Forelimb muscle (tissue), 1 donor: ENCODE results near the gene TRIP13. TPM values are rescaled to one million over a fixed set of nuclear protein-coding genes. Genes with fewer than 3 reads are reported as not detected.
"Not testable (repeated sequence)": the region's sequence is repeated elsewhere in the genome, so short reads cannot be mapped to it uniquely, and the experiment has no call there.

Source experiments
- DNase-seq: peaks from one replicate; pipeline ENCODE4 v3.0.0-alpha.2; 2013; ENCODE audit warnings: low read depth
- polyA plus RNA-seq: library from polyadenylated mRNA; unstranded; fragments of 120-200 nt; gene quantifications from one replicate; pipeline ENCODE4 v1.2.1, GENCODE V29; 2013; ENCODE audit not compliant: insufficient read length

TRIP13 gene, protein sequence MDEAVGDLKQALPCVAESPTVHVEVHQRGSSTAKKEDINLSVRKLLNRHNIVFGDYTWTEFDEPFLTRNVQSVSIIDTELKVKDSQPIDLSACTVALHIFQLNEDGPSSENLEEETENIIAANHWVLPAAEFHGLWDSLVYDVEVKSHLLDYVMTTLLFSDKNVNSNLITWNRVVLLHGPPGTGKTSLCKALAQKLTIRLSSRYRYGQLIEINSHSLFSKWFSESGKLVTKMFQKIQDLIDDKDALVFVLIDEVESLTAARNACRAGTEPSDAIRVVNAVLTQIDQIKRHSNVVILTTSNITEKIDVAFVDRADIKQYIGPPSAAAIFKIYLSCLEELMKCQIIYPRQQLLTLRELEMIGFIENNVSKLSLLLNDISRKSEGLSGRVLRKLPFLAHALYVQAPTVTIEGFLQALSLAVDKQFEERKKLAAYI
- polyA plus RNA-seq = 6.6 TPM

GRCh38 chr5:892394-893136 is at the start of gene TRIP13, which contains the start of gene BRD9:
TRIP13 (plus strand) TSS chr5:892884; CDS start chr5:892999, 115 bp downstream.
BRD9 (minus strand) TSS chr5:892801; CDS start chr5:892657, 144 bp downstream.
- DNase-seq = peak; percentile 48

- not testable (repeated sequence) for DNase-seq
These were observed 49.3 kb upstream of the TRIP13 start for GRCh38 chr5:843371-843770.

DNA sequence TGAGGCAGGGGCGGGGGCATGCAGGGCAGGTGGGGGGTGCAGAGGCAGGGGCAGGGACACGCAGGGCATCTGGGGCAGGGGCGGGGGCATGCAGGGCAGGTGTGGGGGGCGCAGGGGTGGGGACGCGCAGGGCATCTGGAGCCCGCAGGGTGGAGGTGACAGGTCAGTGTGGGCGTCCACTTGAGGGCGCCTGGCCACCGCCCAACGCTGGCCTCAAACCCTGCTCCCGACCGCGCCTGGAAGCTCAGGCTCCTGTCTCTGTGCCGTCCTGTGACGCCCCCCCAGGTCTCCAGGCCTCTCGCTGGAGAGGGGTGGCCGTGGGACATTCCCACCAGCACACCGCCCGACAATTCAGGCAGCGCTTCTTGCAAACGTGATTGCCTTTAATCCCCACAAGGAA is 48.8 kb upstream of the TRIP13 start:
- not testable (repeated sequence) for DNase-seq

DNA sequence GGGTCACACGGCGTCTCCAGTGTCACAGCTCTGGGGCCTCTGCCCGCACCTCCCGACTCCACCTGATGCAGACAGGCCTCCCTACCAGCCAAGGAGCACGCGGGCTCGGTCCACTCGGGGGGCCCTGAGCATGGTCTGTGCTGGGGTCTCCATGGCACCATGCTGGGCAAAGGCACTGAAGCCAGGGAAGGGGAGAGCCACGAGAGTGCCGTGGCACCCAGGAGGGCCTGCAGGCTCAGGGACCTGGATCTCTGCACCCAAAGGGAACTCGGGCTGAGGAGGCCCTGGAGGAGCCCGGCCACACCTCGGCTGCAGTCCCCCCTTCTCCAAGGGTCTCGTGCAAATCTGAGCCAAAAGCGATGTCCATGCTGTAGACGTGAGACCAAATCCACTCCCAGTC is 48.3 kb upstream of the TRIP13 start:
- DNase-seq = not testable (repeated sequence)

DNA sequence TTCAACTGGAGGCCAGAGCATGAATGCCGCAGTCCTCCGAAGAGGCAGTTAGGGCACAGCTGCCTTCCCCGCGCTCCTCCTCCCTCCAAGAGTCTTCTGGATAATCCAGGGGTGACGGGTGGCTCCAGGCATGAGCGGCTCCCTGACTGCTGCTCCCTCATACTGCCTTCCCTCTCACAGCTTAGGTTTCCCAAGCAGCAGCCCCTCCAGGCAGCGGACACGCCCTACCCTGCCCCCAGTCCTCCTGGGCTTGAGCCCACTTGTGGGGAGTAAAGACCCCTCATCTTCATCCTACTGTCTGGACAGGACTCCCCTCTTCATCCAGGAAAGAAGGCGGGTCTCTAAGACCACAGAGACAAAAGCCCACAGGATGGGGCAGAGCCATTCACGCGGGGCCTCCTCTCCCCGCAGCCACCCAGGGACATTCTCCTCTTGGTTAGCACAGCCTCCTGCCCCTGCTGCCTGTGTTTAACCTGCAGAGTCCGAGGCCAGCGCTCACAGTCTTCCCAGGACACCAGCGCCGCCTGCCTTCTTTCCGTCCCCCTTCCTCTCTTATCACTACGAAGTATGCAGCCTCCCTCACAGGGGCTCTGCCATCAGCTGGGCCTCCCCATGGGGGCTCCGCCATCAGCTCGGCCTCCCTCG is 47.5 kb upstream of the TRIP13 start:
- not testable (repeated sequence) for DNase-seq

- DNase-seq = not testable (repeated sequence)
These were observed 46.7 kb upstream of the TRIP13 start for GRCh38 chr5:845676-846601.

DNA sequence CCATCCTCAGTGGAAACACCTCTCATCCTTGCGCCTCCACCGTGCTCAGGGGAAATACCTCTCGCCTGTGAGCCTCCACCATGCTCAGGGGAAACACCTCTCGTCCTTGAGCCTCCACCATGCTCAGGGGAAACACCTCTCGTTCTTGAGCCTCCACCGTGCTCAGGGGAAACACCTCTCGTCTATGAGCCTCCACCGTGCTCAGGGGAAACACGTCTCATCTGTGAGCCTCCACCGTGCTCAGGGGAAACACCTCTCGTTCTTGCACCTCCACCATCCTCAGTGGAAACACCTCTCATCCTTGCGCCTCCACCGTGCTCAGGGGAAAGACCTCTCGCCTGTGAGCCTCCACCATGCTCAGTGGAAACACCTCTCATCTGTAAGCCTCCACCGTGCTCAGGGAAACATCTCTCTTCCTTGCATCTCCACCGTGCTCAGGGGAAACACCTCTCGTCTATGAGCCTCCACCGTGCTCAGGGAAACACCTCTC is 46.0 kb upstream of the TRIP13 start:
- DNase-seq = not testable (repeated sequence)

- DNase-seq = not testable (repeated sequence)
These were observed 45.5 kb upstream of the TRIP13 start for GRCh38 chr5:847212-847611.

DNA sequence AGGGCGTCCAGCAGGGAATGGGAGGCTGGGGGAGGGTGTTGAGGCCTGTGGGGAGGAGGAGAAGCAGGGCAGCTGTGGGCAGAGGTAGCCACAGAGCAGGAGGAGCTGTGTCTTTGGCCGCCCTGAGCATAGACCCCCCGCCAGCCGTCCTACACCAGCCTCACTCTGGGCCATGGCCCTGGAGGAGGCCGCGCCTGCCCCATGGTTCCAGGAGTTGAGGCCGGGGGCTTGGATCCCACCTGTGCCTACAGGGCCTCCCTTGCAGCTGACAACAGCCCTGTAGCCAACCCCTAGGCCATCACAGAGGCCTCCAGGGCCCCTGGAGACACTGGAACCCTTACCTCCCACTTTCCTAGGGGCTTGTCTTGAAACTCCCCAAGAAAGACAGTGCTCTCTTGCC is 44.9 kb upstream of the TRIP13 start:
- not testable (repeated sequence) for DNase-seq

DNA sequence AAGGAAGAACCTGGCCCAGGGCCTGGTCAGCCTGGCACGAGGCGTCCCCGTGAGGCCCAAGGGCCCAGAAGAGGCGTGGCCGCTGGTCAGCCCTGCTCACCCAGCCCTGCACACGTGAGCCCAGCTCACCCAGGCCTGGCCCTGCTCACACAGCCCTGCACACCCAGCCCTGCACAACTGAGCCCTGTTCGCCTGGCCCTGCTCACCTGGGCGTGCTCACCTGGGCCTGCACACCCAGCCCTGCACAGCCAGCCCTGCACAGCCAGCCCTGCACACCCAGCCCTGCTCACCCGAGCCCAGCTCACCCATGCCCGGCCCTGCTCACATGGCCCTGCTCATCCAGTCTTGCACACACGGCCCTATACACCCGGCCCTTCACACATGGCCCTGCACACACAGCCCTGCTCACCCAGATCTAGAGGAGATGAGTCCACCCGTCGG is 44.0 kb upstream of the TRIP13 start:
- no peak for DNase-seq

DNA sequence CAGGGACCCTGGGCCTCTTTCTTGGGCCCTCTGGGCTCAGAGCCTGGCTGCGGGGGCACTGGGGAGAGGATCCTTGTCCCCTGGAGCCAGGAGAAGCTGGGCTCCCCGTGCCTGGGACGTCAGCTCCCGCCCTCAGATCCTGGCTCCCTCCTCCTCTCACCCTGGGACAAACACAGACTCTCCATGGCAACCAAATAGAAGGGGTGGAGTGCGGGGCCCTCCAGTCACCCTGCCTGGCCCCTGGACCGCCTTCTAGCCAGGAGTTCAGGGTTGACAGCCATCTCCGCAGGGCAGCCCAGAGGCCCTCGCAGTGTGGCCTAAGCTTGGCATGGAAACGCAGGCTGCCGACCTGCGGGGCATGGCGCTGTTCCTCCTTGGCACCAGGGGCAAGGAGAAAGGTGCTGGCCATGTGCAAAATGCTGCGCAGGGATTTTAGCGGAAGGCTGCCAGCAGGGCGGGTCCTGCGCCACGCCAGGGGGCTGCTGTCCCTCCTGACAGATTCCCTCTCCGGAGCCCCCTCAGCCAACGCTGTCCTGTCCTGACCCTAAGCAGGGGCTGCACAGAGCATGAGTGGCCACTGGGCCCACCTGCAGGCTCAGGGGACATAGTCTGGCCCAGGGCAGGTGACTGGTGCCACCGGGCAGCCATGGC is 42.9 kb upstream of the TRIP13 start:
- peak; percentile 9 for DNase-seq

GRCh38 chr5:850511-851006 is 42.1 kb upstream of the TRIP13 start, which contains the start of gene ZDHHC11:
ZDHHC11 (minus strand) TSS chr5:850986; CDS start chr5:850602, 384 bp downstream.
- no peak for DNase-seq

DNA sequence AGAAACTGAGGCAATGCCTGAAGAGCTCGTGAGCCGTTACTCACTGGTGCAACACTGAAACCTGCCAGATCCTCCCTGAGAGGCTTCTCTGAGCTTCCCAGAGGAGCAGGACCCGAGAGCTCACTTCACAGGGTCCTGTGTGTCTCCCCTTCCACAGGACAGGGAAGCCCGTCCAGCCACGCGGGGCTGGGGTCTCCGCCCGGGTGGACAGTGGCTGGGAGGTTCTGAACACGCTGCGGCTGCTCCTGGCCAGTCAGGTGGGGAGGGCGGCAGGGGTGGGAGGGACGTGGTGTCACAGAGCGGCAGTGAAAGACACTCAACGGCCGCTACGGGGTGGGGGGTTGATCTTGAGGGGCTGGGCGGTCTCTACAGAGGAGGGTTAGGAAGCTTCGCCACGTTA is 41.6 kb upstream of the TRIP13 start:
- DNase-seq = no peak

GRCh38 chr5:851553-851952 is 41.1 kb upstream of the TRIP13 start:
- no peak for DNase-seq

DNA sequence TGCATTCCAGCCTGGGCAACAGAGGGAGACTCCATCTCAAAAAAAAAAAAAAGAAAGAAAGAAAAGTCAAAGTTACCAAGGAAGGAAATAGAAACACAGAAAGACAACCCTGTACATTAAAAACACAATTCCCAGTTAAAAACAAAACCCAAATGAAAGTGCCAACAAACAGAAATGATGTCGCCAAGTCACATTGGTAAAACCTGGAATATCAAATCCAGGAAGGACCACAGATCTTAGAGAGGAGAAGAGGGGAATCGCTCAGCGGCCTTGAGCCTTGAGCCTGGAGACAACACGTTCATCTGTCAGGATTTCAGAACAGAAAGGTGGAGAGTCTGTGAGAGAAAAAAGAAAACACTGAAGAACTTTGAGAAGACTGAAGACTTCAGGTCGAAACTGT is 40.7 kb upstream of the TRIP13 start:
- no peak for DNase-seq

- no peak for DNase-seq
These were observed 40.0 kb upstream of the TRIP13 start for GRCh38 chr5:852431-853401.

DNA sequence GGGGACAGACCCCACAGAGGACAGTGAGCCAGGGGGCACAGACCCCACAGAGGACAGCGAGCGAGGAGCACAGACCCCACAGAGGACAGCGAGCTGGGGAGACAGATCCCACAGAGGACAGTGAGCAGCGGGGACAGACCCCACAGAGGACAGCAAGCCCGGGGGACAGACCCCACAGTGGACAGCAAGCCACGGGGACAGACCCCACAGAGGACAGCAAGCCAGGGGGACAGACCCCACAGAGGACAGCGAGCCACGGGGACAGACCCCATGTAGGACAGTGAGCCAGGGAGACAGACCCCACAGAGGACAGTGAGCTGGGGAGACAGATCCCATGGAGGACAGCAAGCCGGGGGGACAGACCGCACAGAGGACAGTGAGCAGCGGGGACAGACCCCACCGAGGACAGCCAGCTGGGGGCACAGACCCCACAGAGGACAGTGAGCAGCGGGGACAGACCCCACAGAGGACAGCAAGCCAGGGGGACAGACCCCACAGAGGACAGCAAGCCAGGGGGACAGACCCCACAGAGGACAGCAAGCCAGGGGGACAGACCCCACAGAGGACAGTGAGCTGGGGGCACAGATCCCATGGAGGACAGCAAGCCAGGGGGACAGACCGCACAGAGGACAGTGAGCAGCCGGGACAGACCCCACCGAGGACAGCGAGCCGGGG is 39.1 kb upstream of the TRIP13 start:
- DNase-seq = not testable (repeated sequence)

- DNase-seq = no peak
These were observed 38.5 kb upstream of the TRIP13 start for GRCh38 chr5:854217-854616.
